Activated naive CD4-positive, alpha-beta T cell (primary cell): ENCODE measurements around the gene PARD3B.

ENCODE experiments used
- DNase-seq, 4 experiments: peaks; one replicate each; lab custom pipeline; 2025; lab: John Stamatoyannopoulos, UW

PARD3B gene

DNA sequence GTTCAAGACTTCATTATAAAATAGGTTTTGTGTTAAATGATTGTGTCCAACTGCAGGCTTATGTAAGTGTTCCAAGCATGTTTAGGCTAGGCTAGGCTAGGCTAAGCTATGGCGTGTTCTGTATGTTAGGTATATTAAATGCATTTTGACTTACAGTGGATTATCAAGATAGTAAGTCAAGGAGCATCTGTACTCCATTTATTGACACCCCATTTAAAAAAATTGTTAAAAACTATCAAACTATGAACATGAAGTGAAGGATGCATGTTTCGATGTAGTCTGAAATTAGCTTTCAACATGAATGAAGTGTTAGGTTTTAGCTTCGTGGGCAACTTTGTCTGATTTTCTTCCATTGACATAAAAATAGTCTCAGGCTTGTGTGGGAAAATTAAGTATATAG lies 290.5 kb downstream of the PARD3B start:
- DNase-seq: no peak

DNA sequence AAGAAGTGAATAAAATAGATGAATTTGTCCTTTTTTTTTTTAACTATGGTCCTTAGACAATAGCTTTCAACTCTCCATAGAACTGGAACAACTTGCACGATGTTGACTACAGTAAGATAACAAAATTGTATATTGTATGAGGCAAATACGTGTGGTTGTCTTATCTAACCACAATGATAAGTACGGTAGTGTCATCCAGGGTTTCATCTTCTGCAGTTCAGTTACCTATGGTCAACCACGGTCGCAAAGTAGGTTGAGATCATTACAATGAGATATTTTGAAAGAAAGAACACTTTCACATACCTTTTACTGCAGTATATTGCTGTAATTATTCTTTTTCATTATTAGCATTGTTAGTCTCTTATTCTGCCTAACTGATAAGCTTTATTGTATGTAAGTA lies 295.2 kb downstream of the PARD3B start:
- DNase-seq: no peak

DNA sequence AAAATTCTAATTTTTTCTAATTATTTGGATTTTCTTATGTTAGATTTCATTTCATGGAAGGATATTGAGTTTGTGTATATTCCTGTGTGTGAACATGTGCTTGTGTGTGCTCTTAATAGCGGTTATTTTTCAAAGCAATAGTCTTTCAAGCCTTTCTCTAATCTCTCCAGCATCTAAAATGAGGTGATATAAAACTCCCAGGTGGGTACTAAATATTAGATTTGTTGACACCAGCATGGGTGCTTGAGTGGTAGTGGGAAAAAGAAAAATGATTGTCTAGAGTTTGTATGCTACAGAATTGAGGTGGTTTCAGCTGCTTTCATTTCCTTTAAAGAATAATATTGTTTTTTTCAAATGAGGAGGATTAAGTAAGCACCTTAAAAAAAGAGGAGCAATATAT lies 296.8 kb downstream of the PARD3B start:
- DNase-seq: no peak

DNA sequence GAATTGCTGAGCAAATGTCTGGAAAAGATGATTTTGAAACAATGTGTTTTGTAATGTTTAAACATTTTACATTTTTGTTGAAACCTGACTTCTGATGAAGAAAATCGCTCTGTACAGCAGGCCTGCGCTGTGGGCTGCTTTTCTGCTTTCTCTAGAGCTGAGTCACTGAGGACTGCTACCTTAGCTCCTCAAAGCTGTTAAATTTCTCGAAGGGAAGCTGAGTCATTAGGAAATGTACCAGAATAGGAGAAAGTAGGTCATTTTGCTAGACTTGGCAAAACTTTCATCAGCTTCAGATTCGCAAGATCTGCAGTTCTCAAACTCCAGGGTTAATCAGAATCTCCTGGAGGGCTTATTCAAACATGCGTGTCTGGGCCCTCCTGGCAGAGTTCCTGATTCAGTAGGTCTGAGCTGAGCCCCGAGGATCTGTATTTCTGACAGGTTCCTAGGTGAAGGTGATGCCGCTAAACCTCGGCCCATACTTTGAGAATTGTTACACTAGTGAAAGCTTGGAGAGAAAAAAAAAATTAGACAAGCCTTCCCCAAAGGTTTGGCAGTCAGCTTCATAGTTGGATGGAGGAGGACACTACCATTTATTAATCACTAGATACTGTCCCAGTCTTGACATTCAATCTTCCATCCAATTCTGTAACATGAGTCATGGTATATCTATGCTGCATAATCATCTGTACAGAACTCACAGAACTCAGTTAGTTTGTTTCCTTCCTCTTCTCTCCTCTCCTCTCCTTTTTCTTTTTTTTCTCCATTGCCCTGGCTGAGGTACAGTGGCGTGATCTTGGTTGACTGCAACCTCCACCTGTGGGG lies 297.6 kb downstream of the PARD3B start:
- no peak for DNase-seq

DNA sequence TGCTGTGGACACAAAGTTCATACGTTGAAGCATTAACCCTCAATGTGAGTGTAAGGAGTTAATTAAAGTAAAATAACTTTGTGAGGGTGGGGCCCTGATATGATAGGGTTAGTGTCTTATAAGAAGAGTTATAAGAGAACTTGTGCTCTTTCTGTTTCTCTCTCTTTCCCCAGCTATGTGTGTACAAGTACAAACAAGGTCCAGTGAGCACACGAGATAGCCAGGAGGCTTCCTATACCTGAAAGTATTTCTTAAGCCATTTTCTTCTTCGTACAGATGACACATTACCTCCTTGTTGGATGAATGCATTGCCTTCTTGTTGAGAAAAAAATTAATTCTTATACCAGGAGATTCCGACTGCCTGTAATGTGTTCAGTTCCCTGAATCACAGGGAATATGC lies 301.2 kb downstream of the PARD3B start:
- DNase-seq: no peak

DNA sequence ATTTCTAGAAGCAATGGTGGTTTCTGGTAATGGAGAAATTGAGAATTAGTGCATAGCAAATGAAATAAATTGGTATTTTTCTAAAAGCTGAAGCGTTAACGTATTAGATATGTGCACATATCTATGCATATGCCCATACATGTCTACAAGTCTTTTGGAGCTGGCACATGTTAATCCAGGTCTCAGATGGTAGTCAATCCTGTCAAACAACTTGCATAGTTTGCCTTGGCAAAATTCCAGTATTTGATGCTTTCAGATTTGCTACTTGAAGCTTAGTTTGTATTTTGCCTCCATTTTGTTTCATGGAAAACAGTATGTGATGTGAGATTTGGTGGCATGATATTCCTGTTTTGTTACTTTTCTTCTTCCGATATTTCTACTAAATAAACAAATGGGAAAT lies 304.6 kb downstream of the PARD3B start:
- DNase-seq: no peak

DNA sequence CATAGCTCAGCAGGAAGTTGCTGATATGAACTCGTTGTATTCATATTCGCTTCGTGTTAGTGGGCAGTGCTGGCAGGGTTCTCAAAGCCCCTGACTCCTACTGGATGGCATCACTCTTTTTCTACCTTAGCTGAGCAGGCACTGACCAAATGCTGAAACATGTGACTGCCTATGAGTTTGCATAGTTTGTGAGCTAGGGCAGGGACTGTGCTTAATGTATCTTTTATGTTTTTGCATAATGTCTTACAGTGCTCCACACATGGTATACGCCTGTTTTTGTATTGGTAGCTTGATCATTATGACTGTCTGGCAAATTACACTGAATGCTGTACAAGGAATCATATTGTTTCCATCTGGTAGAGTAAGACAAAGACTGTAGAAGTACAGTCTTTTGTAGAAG lies 305.3 kb downstream of the PARD3B start:
- DNase-seq: no peak

DNA sequence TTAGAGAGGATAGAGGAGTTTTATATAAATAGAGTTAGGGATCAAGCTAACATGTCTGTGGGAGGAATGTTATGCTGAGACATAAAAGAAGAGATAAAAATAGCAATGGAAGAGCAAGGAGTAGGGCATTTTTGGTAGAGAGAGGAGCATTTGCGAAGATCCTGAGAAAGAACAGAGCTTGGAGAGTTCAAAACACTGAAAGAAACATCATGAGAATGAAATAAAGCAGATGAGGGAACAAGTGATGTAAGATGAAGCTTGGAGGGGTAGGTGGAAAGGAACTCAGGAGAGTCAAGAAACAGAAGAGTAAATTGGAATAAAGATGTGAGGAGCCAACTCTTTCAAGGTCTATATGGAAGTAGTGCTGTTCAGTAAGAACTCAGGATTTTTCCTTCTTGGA lies 308.6 kb downstream of the PARD3B start:
- DNase-seq: no peak

DNA sequence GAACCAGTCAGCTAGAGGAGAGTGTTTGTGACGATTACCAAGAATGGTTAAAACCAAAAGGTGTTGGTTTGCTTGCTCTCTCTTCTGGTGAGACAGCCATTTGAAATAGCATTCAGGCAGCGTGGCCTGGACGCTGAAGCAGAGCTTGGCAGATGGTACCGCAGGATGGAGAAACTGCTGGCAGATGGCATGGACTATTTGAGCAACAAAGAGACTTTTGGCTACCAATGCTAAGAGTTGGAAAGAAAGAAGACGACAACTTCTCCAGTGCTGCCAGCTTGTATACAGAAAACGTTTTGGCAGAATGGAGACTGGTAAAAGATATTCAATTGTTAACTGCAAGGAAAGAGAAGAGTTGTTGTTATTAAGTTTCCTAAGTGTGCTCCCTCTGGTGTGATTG lies 315.0 kb downstream of the PARD3B start:
- no peak for DNase-seq

DNA sequence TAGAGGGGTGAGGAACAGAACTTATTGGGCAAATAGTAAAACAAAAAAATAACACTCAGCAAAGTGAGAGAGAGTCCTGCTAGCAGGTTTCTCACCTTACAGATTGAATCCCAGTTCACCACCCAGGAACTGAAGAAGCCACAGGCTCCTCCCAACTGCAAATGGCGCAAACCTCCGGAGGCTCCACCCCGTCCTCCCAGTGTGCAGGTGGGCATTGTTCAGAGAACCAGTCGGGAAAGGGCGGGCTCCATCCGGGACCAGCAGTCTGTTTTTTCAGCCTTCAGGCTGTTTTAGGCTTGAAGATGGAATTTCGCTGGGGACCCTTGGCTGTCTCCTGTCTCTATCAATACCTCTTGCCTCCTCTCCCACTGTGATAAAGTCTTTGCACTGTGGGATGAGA lies 317.5 kb downstream of the PARD3B start:
- no peak for DNase-seq

DNA sequence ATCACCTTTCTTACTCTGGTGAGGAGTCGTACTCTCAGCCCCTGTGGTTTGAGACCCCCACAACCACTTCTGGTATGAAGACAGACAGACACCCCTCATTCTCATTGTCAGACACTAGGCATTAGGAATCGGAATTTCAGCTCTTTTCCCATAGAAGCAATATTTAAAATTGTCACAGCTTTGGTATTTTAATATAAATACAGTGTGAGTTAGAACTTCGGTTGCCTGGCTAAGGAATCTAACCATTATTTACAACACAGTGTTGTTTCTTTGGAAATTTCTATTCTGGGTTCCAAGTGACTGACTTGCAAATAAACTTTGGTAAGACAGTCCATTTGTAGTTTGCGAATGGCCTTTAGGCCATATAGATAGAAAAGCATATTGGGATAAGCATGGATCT lies 318.1 kb downstream of the PARD3B start:
- no peak for DNase-seq

DNA sequence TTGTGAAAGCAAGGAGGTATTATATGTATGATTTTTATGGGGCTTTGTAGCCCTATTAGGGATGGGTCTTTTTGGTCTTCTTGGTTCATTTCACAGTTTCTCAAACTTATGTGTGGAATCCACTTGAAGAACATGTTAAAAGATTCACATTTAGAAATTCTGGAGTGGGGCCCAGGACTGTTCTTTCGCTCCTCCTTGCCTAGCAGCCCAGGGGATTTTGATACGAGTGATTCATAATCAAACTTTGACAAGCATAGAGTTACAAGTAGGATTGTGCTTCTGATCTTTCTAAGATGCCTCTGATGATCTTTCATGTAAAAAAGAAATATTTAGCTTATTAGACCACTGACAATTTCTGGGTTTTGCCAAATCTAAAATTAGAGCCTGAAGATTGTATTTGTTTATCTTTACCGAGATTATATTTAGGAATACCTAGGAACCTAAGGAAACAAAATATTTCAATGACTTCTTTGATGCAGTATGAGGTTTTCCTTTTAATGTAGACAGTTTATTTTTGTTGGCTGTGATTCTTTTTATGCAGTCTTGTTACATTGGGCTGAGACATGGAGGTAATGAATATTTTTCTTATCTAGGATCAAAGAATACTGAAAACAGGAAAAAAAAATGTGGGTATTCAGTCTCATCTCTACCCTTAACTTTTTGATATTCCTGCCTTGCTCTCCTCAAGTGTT lies 324.0 kb downstream of the PARD3B start:
- DNase-seq: no peak

DNA sequence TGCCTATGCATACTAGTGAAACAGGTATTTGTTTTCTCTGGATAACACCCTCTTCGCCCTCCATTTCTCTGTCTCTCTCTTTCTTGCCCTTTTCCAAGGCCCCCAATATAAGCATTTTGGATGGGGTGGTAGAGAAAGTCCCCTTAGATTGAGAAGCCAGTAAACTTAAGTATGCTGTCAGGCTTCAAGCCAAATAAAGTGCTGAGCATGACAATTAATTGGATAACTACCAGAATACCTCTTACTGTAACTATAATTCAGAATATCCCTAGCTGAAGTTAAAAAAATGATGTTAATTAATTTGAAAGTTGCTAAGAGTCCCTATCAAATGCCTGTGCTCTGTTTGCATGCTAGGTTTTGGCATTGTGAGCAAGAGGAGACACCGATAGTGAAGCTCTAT lies 324.8 kb downstream of the PARD3B start:
- no peak for DNase-seq

DNA sequence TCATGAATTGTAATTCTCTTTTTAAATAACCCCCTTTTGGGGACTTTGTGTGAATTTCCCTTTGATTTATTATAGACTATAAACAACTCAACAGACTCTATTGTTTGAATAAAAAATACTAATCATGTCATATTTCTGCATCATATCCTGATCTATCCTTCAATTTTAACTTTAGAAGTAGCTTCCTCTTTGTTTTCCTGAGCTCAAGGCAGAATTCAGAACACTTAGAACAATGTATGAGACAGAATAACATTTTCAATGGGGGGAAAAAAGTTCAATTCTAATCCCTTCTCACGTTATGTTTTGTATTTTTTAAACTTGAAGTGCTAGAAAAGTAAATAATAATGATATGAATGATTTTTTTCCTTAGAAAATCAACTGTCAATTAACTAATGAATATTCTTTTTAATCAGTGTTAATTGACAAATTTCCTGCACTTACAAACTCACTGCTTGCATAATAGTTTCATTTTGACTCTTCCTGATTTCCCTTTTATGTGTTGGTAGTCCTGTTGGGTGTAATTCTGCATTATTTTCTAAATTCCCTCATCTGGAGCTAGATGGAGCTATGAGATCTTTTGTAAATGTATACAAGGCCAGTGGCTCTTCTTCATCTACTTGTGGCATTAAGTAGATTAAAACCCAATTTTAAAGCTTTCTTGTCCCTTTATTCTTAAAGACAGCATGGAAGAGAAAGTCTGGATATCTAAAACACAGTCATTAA lies 326.1 kb downstream of the PARD3B start:
- DNase-seq: no peak

DNA sequence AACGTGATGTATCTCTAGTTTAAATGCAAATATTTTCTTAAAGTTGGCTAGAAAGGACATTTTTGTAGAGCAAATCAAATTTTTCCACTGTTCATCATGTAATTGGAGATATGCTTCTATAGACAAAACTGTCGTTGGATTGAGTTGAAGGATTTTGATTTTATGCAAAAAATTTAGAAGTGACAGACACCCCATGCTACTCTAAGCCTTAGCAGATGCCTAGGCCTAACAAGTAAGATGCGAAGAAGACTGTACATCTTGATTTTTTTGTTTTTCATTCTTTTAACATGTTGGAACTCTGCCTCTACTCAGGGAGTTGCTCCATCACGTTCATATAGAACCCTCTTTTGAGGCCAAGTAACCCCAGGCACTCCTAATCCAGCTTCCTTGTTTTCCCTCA lies 331.0 kb downstream of the PARD3B start:
- DNase-seq: no peak

DNA sequence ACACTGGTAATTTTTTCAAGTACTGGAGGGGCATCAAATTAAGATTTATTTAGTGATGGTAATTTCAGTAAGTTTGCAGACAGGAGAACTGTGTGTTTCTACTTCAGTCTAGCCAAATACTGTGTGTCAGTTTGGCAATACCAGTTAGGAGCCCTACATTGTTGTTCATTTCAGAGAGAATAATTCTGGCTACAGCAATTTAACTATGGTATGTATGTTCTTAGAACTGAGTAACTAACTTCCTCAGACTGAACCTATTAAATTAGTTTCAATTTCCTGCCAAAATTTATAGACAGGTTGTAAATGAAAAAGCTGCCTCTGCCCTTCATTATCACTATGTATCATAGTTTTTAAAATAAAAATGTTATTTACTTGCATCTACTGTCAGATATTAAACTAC lies 332.4 kb downstream of the PARD3B start:
- no peak for DNase-seq

DNA sequence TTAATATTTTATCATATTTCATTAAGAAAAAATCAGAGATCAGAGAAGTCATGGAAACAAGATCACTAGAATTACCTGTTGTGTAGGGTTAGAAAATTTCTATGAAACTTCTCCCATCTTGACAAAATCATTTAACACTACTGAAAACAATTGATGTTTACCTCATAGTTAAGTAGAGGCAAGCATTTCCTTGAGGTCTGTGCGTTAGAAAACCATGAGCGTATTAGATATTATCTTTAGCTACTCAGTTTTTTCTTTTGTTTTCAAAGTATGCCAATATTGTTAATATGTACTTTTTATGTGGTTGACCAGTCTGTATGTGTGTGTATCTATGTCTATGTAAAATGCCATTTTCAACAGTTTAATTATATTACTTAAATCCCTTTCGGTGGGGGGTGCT lies 335.7 kb downstream of the PARD3B start:
- no peak for DNase-seq

DNA sequence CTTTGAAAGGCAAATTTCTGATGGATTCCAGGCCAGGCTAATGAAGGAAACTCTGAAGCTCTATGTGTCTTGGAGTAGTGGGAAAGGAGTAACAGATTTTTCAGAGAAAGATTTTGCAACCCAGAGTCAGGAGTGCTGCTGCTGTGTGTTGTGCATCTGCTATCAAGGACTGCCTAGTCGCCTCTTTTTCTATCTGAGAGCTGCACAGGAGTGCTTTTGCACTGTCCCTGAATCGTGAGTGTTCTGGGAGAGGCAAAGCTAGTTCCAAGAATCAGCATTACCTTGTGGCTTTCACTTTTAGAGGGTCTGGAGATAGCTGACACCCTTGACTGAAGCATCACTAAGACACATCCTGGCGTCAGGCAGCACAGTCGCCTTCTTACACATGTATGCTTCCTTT lies 336.4 kb downstream of the PARD3B start:
- no peak for DNase-seq

DNA sequence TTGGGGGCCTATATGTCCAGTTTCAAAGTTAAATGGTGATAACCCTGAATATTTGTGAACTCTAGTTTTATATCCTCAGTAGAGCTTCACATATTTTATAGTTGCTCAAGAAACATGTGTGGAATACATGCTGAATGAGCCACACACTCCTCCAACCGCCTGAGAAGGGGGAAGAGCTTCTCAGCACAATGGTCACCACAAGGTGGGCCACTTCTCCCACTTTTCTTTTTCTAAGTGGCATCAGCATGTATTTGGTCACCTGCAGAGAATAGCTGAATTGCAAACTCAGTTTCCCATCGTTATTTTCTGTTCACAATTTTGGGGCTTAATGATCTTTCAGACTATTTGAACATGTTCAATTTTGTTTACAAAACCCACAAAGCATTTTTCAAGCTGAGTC lies 340.5 kb downstream of the PARD3B start:
- no peak for DNase-seq

DNA sequence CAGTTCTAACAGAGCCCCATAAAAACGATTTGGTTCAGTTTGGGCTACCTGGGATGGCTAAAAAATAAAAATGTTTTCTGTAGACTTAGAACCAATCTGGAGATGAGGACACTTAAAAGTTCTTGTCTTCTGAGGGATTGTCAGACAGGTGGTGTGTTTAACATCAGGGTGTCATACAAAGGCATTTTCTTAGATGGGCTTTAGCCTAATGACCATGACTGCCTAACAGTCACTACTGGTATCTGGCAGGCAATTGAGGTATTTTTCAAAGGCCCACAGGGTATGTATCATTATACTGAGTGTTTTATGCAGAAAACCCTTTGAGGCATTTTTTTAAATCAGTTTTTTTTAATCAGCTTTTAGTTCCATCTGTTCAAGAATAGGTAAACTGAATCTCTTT lies 341.4 kb downstream of the PARD3B start:
- no peak for DNase-seq

DNA sequence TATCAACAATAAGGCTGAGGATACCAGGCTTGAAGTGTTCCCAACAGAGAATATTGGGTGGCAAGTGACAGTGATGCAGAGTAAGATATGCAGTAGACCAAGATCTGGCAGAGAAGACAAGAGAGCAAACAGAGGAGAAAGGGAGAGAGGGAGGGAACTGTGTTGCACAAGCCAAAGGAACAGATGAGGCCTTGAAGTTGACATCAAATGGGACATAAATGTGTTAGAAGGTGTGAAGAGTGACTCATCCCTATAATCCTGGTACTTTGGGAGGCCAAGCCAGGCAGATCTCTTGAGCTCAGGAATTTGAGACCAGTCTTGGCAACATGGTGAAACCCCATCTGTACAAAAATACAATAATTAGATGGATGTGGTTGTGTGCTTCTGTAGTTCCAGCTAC lies 342.9 kb downstream of the PARD3B start:
- DNase-seq: no peak

DNA sequence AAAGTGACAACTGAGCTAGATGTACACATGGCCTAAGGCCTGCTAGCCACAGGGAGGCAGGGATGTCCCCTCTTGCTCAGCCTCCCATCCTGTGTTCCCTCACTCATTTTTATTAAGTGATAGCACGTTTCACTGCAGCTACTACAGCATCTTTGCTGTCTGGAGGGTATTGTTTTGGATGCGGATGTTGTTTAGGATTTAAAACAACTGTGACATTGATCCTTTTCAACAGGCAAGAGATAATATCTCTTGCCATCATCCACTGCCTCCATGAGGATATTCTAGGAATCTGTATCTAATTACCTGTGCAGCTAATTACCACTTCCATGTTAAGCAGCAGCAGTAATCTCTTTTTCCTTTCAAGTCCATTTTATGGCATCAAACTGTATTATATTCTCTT lies 345.4 kb downstream of the PARD3B start:
- no peak for DNase-seq

DNA sequence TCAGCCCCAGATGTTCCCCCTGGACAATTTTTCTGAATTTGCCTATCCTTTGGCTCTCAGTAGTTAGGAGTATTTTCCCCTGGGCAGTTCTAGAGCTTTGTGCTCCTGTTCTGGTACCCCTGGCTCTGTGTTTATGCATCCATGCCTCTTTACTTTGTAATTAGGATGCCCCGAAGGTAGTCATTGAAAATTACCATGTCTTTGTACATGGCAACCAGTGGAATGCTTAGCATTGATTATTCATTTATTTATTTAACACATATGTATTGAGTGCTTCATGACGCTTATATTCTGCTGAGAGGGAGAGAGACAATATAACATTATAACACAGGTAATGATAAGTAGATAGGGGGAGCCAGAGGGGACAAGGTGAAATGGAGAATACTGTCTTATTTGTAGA lies 346.5 kb downstream of the PARD3B start:
- no peak for DNase-seq
